8988T (cell line): ENCODE results near the gene HARBI1.

Experiments
- DNase-seq: peaks from one replicate; pipeline ENCODE4 v3.0.0; 2011

The HARBI1 gene

GRCh38 chr11:46617134-46617971 lies at the start of gene HARBI1, which contains the start of gene ATG13:
Gene HARBI1, minus strand, starts transcription at chr11:46617227. Its CDS starts 990 bp downstream, at chr11:46616237.
Gene ATG13, plus strand, starts transcription at chr11:46617553. Its CDS starts 26,739 bp downstream, at chr11:46644292.
- peak; percentile 90 for DNase-seq

- no peak for DNase-seq
Observed at GRCh38 chr11:46666516-46666915, 49.5 kb upstream of the HARBI1 start.

- DNase-seq: no peak
Observed at GRCh38 chr11:46665356-46665755, 48.3 kb upstream of the HARBI1 start.

GRCh38 chr11:46664612-46665011 lies 47.6 kb upstream of the HARBI1 start:
- no peak for DNase-seq

GRCh38 chr11:46663277-46663940 lies 46.4 kb upstream of the HARBI1 start:
- DNase-seq: no peak

GRCh38 chr11:46662366-46662765 lies 45.3 kb upstream of the HARBI1 start:
- DNase-seq: no peak

- DNase-seq: no peak
Observed at GRCh38 chr11:46661836-46662235, 44.8 kb upstream of the HARBI1 start.

GRCh38 chr11:46659908-46660307 lies 42.9 kb upstream of the HARBI1 start:
- no peak for DNase-seq

GRCh38 chr11:46658259-46658658 lies 41.2 kb upstream of the HARBI1 start:
- DNase-seq: no peak

GRCh38 chr11:46657186-46657585 lies 40.2 kb upstream of the HARBI1 start:
- DNase-seq: no peak

GRCh38 chr11:46655631-46656030 lies 38.6 kb upstream of the HARBI1 start:
- DNase-seq: no peak

GRCh38 chr11:46649180-46649738 lies 32.2 kb upstream of the HARBI1 start:
- DNase-seq: peak; percentile 54

GRCh38 chr11:46643986-46644385 lies 27.0 kb upstream of the HARBI1 start:
- no peak for DNase-seq

- DNase-seq: no peak
Observed at GRCh38 chr11:46643531-46643930, 26.5 kb upstream of the HARBI1 start.

GRCh38 chr11:46642627-46643335 lies 25.8 kb upstream of the HARBI1 start:
- DNase-seq: no peak

- DNase-seq: no peak
Observed at GRCh38 chr11:46641639-46642038, 24.6 kb upstream of the HARBI1 start.

- DNase-seq: no peak
Observed at GRCh38 chr11:46640036-46640788, 23.2 kb upstream of the HARBI1 start.

- DNase-seq: no peak
Observed at GRCh38 chr11:46639197-46639839, 22.3 kb upstream of the HARBI1 start.

- DNase-seq: no peak
Observed at GRCh38 chr11:46637546-46637945, 20.5 kb upstream of the HARBI1 start.

GRCh38 chr11:46635557-46636139 lies 18.6 kb upstream of the HARBI1 start:
- DNase-seq: no peak
